RWPE1 (cell line): ENCODE data around the gene TCTN2.

Source experiments
- CTCF ChIA-PET: fragments of 350-600 bp; sonication (Branson Sonifier 250); formaldehyde crosslinking; extraction: SDS; loops from one replicate; lab custom pipeline; 2021; lab: Yijun Ruan, JAX
- POLR2A ChIA-PET: fragments of 400-600 bp; formaldehyde crosslinking; extraction: SDS; loops from one replicate; lab custom pipeline; 2020; ENCODE audit warnings: antibody characterized with exemption; ENCODE audit not compliant: low non-redundant PET; lab: Yijun Ruan, JAX
- DNase-seq: peaks from one replicate; pipeline ENCODE4 v3.0.0; 2012; ENCODE audit warnings: low spot score
- H3K27ac ChIP-seq: fragments of 450-650 bp; 2 replicates; pipeline ENCODE4 v1.5.1; 2017
- TF ChIP-seq, protein P1 (sequence below): fragments of 450-650 bp; conservative IDR thresholded peaks from 2 replicates; pipeline ENCODE4 v1.5.1; 2017; ENCODE audit warnings: low read depth, mild to moderate bottlenecking

The TCTN2 gene

DNA sequence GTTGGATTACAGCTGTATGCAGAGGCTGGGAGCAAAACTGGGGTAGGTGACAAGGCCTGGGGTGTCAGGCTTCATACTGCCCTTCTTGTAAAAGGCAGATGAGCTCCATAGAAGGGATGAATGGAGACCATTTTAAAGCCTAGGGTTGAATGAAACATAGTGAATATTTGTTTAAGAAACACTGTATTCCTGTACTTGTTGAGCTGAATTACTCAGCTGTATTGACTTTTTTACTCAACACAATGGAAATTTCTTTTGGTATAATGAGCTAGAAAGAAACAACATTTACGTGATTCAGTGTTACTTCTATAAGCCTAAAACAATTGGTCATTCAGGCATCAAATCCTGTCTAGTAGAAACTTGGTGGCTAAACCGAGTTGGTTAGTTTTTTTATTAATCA is 55.3 kb downstream of the TCTN2 start:
- no peak overlapping the region for H3K27ac ChIP-seq
- DNase-seq, result no peak
- ChIA-PET CTCF (no interaction called here), POLR2A (interaction anchor here (0.5 to 0.6 kb wide), 3 partner anchors 9 to 139 kb away, joined by 4 to 5 read pairs (median 5); no protein-coding TSS in a partner anchor)
- TF ChIP-seq, protein P1, sequence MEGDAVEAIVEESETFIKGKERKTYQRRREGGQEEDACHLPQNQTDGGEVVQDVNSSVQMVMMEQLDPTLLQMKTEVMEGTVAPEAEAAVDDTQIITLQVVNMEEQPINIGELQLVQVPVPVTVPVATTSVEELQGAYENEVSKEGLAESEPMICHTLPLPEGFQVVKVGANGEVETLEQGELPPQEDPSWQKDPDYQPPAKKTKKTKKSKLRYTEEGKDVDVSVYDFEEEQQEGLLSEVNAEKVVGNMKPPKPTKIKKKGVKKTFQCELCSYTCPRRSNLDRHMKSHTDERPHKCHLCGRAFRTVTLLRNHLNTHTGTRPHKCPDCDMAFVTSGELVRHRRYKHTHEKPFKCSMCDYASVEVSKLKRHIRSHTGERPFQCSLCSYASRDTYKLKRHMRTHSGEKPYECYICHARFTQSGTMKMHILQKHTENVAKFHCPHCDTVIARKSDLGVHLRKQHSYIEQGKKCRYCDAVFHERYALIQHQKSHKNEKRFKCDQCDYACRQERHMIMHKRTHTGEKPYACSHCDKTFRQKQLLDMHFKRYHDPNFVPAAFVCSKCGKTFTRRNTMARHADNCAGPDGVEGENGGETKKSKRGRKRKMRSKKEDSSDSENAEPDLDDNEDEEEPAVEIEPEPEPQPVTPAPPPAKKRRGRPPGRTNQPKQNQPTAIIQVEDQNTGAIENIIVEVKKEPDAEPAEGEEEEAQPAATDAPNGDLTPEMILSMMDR, result no peak

DNA sequence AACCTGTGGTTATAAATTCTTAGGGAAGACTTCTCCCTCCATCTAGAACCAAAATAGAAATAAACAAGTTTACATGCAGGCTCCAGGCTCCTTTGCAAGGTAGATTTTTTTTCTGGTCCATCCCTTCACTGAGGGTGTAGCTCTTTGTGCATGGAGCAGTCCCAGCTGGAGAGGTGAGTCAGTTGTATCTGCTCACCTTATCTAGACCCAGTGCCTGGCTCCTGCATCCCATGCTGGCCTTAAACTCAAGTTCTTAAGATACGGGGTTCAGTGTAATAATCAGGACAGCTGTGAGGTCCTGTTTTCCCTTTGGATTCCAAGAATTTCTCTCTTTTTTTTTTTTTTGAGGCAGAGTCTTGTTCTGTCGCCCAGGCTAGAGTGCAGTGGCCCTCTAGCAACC is 56.0 kb downstream of the TCTN2 start:
- no peak for DNase-seq
- POLR2A ChIA-PET, result no interaction called here
- H3K27ac ChIP-seq, result no peak overlapping the region
- TF ChIP-seq, protein P1, result no peak
- CTCF ChIA-PET, result no interaction called here

DNA sequence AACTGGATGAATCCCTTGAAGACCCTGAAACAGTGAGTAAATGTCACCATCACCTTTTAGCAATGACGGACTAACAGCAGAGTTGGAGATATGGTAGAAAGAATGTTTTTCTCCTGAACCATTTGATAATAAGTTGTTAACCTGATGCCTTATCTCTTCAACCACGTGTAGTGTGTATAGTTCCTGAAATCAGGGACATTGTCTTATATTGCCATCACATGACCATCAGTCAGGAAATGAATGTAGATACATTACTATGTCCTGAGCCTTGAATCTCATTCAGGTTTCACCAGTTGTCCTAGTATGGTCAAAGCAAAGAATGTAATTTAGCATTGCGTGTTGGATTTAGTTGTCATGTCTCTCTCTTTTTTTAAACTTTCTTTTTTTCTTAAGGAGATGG is 57.0 kb downstream of the TCTN2 start:
- no peak overlapping the region for H3K27ac ChIP-seq
- no peak for DNase-seq
- ChIA-PET CTCF (no interaction called here), POLR2A (no interaction called here)
- TF ChIP-seq, protein P1, result no peak

DNA sequence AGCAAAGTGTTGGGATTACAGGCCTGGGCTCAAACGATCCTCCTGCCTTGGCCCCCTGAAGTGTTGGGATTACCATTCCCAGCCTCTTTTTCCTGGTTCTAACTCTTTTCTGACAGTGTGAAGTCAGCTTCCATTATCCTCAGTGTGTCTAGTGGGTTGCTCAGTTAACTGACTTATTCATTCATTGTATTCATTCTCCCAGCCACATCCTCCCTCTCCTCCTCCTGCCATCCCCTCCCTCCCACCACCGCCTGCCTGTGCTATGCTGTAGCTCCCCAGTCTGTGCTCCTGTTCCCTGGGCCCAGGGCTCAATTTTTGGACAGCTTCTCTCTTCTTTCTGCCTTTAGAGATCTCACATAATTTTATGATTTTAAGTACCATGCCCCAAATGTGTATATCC is 60.7 kb downstream of the TCTN2 start:
- DNase-seq, result no peak
- POLR2A ChIA-PET, result no interaction called here
- TF ChIP-seq, protein P1, result no peak
- CTCF ChIA-PET, result no interaction called here
- H3K27ac ChIP-seq, result no peak overlapping the region

DNA sequence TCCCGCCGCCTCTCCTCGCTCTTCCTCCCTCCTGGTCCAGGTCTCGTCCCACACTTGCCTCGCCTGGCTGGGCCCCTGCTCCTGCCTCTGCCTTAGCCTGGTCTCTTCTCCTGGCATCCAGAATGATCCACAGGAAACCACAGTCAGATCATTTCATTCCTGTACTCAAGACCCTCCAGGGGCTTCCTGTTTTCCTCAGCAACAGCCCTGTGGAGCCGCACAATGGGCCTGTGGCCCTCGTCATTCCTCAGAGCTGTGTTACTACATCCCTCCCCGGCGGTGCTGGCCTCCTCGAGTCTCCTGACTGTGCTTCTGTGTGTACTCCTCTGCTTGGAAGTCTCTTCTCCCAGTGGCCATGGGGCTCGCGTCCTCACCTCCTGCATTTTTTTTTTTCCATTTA is 61.3 kb downstream of the TCTN2 start:
- ChIA-PET CTCF (interaction anchor here (0.5 kb wide), 1 partner anchor 42 kb away, joined by 3 read pairs; no protein-coding TSS in a partner anchor), POLR2A (no interaction called here)
- TF ChIP-seq, protein P1, result no peak
- H3K27ac ChIP-seq, result no peak overlapping the region
- no peak for DNase-seq

DNA sequence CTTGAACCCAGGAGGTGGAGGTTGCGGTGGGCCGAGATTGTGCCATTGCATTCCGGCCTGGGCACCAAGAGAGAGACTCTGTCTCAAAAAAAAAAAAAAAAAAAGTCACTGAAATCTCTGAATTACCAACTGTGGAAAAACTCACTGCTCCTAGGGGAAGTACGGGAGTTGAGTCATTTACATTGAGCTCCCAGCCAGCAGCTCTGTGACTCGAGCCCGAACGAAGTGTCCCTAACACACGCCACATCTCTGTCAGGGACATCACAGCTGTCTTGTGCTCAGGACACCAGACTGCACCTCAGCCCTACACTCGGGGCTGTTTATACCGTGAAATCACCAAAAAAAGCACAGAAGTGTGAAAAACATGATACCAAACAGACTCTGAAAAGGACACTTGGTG is 62.3 kb downstream of the TCTN2 start:
- POLR2A ChIA-PET, result no interaction called here
- H3K27ac ChIP-seq, result no peak overlapping the region
- no peak for DNase-seq
- CTCF ChIA-PET, result no interaction called here
- TF ChIP-seq, protein P1, result no peak
